HG03432 (cell line): Measurements from ENCODE around the gene CACNA1E.

Experiments
- ATAC-seq: cut with Tn5 transposase; IDR thresholded peaks from one replicate; pipeline ENCODE4 v1.9.1; 2021; ENCODE audit warnings: mild to moderate bottlenecking, moderate library complexity; ENCODE audit not compliant: unreplicated experiment

The CACNA1E gene

DNA sequence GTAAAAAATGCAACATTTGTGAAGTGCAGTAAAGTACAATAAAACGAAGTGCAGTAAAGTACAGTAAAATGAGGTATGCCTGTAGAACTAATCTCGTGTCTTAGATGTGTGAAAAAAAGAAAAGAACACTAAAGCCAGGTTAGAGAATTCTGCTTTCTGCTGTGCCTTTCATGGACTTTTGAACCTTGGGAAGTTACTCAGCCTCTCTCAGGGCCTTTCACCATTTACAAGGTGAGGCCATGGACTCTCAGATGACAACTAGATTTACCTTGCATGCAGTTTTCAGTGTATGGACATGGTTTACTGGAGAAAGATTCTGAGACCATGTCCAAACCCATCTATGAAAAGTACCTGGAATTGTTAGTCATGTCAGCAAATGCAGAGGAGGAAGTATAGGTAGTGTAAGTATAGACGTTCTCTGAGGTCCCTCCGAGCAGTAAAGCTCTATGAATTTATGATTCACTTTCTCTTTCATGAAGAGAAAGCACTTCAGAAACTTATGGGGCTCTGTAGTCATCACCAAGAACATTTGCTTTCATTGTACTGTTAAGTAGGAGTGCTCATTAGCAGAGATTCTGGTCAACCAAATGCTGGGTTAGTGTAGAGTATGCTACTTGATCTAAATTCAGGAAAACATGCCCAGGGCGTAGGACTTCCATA is 143.1 kb downstream of the CACNA1E start:
- ATAC-seq = no peak

DNA sequence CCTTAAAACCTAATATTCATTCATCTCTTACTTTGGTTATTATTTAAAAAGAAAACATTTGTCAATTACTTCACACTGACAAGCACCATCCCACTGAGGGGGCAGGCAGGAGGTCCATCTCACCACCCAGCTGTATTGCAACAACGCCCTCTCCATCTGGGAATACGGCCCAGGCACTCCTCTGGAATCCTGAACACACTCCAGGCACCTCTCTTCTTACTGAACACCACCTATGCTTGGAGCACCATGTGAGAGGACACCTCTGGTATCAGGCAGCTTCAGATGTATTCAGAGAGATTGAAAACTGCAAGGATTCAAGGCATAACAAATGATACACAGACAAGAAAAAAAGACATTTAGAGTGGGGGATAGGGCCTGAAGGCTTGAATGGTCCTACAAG is 147.1 kb downstream of the CACNA1E start:
- ATAC-seq = no peak

DNA sequence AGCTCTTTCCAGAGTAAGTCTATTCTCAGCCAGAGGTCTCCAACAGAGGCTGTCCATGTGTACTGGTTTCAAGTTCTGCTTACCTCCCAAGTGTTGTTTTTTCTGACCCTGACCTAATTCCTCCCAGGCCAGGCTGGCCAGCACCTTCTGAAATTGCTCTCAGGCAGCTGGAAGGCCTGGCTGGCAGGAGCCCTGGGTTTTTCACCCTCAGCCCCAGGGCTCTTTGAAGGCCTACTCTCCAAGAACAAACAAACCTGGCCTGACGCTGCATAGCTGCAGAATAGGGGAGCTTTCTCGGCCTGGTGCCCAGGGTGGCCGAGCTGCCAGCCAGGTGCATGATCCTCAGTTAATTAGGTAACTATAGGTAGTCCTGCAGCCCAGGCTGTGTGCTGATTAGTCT is 147.5 kb downstream of the CACNA1E start:
- no peak for ATAC-seq

DNA sequence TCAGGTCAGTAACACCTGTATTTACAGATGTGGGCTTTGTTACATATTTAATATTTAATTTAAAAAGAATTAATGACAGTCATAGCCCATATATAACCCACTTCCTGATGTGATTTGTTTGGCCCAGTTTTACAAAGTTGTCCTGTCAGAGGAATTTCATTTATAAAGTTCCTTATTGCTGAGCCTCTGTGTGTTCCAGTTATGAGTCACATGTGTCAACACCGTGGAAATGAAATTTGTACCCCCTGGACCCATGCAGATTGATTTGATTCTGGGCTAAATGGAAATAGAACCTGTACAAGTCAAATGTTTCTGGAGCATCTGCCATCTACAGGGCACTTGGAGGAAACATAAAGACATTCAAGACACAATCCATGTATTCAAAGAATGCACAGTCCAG is 149.2 kb downstream of the CACNA1E start:
- no peak for ATAC-seq

DNA sequence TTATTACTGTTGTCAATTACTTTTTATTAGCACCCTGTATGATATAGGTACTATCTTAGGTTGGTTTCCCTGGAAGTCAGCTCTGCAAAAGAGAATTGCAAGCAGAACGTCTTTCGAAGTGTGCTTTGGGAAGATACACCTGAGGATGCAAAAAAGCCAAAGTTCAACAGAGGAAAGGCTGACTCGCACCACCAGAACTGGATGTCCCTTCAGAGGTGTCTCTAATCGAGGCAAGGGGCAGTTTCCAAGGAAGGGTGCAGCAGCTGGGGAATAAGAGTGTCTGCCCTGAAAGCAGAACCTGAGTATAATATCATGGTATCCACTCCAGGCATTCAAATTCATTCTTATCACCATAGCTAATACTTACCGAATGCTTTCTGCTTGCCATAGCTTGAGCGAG is 149.6 kb downstream of the CACNA1E start:
- ATAC-seq = no peak

DNA sequence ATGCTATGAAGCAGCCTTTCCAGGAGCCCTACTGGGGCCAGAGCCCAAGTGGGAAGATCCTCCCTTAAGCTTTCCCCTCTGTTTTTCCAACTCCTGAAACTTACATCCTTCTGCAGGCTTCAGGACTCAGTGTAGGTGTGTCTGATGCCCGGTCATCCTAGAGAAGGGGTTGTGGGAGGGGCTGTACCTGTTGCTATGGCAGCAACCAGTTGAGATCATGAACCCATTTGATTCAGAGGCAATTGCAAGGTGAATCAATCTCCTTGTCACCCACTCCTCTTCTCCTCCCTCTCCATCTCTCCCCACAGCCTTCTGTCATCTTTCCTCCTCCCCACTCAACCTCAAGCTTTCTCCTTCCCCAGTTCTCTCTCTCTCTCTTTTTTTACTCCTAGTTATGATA is 151.8 kb downstream of the CACNA1E start:
- ATAC-seq = no peak

DNA sequence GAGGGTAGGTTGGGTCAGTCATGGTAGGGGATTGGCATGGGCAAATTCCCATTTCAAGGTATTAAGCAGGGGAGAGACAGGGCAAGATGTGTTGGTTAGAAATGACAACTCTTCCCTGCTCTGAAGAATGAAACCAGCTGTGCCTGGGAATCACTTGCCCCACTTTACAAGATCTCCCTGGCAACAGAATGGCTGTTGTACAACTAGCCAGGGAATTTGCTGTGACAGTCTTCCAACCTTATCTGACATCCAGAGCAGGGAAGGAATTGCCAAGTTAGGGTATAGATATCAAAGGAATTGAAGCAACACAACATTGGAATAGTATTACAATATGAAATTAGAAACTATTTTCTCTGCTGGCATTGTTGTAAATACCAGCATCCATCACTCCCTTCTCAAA is 154.7 kb downstream of the CACNA1E start:
- no peak for ATAC-seq

DNA sequence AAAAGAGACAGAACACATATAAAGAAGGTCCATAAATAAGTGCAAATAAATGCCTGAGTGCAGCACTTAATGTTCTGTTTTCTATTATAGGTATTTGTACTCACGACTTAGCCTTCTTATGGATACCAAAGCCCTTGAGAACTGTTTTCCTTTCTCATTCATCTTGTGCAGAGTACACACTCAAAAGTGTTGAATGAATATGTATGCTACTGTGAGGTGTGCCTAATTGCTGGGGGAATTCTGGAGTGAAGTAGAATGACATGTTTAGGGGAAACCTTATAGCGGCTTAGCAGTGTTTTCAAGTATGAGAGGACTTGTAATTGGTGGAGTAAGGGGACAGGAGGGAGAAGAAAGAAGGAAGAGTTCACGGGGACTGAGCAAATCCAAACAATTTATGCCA is 157.6 kb downstream of the CACNA1E start:
- ATAC-seq = no peak

DNA sequence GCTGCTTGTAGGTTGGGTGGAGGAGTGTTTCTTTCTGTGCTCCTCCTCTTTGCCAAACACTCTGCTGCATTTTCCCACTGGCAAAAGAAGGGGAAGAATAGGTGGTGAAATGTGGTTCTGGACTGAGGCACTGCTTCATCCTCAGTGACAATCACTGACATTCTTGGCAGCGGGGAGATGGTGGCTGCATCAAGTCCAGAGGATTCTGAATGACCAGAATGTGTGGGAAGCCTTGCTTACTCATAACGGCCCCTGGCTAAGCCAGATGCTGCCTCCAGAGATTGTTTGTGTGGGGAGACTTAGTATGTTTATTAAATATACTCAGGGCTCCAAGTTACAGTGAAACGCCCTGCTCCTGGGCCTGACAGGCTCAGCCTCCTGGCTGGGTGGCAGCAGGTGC is 160.3 kb downstream of the CACNA1E start:
- ATAC-seq = no peak

DNA sequence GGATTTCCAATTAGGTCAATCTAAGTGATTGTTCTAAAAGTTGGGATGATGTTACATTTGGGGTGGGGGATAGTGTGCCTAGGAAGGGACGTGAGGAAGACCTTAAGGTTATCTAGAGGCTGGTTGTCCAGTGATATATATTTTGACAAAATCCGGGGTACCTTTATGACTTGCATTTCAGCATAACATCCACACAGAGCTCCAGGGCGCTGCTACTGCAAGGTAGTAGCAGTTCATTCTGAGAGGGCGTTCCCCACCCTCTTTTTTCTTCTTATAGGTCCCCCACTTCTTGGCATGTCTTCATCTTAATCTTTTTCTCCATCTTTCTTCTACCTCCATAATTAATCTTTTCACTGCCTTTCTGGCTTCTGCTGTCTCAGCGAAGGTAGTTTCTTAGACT is 161.9 kb downstream of the CACNA1E start:
- ATAC-seq = no peak

DNA sequence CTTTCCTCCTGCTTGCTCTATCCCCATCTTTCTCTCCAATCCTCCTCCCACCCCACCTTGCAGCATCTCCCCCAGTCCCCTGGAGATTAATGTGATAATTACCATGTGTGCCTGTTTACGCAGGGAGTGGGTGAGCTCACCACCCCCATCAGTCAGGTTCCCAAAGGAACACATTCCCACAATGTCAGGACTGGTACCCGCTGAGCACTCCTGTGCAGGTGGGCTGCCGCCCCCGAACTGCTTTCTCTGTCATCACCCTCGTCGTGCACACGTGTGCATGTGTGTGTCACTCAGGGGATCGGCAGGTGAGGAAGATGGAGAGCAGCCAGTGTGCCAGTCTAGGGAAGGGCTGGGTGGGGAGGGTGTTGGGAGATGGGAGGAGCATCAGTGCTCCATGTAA is 163.4 kb downstream of the CACNA1E start:
- ATAC-seq = no peak

DNA sequence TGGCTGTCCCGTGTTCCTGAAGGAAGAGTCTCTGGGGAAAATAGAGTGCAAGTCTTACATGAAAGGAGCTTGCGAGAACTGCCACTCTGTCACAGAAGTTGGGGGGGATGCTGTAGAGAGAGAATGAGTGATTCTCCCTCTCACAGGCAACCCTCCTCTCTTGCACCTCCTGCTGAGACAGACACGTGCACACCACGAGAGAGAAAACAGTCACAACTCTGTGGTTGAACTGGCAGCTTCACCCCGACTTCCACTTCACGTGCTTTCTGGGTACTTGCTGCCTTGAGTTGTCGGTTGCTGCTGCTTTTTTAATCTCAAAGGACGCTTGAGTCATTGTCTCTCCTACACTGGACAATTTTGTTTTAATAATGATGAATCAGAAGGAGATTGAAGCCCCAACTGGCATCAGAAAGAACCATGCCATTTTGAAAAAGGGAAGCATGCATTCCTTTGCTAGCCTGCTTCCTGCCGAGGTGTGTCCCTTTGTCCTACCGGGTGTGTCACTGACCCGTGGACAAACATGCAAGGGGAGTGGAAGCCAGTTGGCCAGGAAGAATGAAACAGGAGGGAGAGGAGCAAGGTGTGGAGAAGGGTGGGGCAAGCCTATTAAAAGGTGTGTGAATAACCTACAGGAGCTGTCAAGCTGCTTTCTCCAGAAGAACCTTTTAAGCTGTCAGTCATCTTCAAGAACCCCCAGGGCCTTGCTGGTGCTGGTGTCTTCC is 164.2 kb downstream of the CACNA1E start:
- no peak for ATAC-seq

DNA sequence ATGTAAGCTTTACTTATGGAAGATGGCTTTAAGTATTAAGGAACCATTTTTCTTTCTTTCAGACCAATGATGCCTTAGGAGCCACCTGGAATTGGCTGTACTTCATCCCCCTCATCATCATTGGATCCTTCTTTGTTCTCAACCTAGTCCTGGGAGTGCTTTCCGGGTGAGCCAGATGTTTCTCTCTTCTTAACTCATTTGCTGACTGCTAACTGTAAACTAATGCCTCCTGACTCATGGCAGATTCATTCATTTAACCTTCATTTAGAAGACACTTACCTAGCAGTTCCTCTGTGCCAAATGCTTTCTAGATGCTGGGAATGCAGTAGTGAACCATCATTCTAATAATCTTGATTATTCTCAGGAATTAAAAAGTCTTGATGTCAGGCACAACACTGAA is 168.0 kb downstream of the CACNA1E start:
- ATAC-seq = no peak

DNA sequence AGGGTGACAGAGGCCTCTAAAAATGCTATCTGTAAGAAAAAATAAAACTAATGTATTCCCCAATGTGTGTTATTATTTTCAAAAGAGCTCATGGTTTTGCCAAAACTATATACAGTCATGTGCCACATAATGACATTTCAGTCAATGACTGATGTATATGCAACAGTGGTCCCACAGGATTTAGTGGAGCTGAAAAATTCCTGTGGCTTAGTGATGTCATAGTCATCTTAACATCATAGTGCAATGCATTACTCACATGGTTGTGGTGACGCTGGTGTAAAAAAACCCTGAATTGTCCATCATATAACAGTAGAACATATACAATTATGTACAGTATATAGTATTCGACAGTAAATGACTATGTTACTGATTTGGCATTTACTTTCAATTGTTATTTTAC is 172.4 kb downstream of the CACNA1E start:
- ATAC-seq = no peak

DNA sequence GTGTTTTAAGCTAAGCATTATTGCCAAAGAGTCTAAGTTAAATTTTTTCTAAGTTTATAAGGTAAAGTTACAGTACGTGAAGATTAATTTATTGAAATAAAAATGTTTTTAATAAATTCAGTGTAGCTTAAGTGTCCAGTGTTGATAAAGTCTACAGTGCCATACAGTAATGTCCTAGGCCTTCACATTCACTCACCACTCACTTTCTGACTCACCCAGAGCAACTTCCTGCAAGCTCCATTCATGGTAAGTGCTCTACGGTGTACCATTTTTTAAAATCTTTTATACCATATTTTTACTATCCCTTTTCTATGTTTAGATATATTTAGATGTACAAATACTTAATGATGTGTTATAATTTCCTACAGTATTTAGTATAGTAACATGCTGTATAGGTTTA is 173.2 kb downstream of the CACNA1E start:
- ATAC-seq = no peak

DNA sequence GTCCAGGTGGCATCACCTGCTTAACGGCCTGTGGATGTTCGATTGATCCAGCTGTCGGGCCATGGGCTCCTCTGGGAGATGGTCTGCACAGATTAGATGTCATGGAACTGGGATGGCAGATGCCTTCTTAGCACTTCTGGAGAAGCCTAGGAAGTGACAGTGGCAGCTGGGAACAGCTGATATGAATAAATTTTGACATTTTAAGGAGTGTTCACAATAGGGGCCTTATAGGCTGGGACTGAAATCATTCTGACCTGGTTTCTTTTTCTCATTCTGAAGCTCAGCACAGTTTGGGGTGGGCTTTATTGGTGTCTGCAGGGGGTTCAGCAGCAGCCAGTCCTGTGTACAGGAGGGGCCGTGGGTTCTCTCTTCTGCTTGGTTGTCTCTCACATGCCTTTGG is 175.3 kb downstream of the CACNA1E start:
- no peak for ATAC-seq

DNA sequence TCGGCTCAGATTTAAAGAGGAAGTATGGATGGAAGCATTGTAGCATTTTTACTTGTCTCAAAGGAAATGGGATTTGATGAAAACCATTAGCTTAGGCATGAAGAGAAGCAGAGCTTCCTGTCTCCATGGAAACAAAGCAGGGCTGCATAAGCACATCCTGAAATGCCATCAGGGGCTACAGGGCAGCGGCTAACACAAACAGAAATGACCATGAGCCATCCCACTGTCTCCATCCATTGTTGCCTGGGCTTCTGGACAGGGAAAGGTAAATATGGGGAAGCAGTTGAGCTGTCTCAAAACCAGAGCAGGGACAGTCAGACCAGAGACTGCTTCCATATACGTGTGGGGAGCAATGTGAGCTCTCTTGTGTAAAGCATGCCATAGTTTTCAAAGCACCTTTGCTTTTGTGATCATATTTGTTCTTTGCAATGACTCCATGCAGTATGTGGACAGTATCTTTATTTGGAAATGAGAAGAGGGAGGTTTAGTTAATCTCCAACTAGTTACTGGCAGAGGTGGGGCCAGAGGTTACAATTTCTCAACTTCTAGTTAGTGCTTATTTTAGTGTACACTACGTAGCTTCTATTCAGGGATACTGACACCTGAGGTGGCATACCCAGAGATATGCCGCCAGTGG is 176.1 kb downstream of the CACNA1E start:
- no peak for ATAC-seq

DNA sequence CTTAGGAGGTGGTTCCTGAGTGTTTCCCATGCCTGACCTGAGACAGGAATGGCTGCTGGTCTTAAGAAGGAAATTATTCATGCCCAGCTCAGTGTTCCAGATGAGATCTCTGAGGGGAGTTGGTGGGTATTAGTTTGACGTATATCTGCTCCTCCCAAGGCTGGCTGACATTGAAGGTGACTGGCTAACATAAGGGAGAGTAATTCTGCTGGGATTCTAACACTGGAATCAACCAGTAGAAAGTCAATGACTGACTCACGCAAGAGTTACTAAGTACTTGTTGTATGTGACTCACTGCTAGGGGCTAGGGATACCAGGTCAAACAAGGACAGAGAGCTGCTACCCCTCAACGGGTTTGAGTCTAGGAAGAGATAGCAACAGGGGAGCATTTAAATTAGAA is 177.3 kb downstream of the CACNA1E start:
- no peak for ATAC-seq

DNA sequence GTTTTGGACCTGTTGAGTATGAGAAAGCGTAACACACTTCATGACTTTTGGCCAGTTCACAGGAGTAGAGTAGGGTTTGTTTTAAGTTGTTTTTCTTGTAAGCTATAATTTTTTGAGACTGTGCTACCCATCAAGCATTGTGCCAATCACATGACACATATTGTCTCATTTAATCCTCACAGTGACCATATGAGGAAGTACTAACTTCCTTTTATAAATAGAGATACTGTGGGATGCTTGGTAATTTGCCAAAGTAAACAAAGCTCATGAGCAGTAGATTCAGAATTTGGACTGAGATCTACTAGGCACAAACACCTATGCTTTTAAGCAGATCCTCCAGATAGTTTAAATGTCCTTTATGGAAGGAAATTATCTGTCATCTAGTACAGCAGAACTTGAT is 178.3 kb downstream of the CACNA1E start:
- ATAC-seq = no peak

DNA sequence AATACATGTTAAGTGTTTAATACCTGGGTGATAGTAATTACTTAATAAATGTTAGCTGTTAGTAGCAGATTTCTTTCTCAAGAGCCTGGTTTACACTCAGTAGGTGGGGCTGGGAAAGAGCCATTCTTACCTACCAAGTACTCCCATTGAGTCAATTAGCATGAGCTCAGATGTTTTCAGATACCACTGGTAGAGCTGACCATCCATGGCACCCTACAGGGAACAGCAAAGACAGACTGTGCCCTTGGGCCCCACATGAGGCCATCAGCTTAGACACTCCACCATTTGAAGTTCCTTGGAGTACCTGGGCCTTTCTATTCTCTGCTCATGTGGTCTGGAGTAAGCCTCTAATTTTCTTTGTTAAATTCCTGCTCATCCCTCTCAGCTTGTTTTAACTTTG is 179.3 kb downstream of the CACNA1E start:
- no peak for ATAC-seq

DNA sequence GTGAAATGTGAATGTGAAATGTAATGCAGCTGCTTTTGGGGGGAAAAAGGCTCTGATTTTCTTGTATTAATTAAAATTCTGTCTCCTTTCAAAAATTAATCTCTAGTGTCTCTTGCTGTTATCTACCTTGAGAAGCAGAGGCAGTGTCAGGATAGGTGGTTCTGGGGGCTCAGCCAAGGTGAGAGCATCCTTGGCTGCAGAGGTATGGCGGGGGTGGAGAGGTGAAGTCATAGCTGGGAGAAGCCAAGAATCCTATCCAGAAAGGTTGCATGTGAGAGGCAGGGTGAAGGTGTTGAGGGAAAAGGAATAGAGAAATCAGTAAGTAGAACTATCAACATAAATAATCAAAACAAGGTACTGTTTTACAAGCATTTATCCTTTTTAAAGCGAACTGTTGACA is 181.2 kb downstream of the CACNA1E start:
- ATAC-seq = no peak

DNA sequence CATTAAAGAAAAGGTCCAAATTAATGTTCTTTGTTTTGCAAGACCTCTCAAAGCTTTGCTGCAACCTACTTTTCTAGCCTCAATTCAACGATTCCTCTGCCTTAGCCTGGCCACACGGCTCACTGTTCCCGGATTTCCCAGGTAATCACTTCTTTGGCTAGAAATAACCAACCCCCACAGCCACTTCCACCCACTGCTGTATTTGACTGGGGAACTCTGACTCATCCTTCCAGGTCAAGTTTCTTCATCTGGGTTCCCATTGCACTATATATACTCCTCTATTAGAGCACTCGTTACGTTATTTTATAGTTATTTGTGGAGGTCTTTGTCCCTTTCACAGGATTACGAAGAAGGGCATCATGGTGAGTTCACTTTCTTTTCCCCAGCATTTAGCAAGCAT is 185.9 kb downstream of the CACNA1E start:
- ATAC-seq = no peak
